Stomach (tissue), 9 donors: ENCODE results near the gene RPS3. TPM values are rescaled to one million over a fixed set of nuclear protein-coding genes. Genes with fewer than 3 reads are reported as not detected.

Source experiments
- DNase-seq, 2 donors: peaks; one replicate each; pipeline versions ENCODE4 v3.0.0 to v3.0.0-alpha.2; 2013 to 2019
- H3K27ac ChIP-seq, 5 donors: fragments of 200-600 bp in 4 of 5; sonication (generic) in 4 of 5; one replicate each; pipeline ENCODE4 v1.5.1; 2013 to 2019; ENCODE audit warnings: mild to moderate bottlenecking in 1 of 5, moderate library complexity in 1 of 5
- H3K27me3 ChIP-seq, 3 donors: fragments of 200-600 bp; sonication (generic); one replicate each; pipeline ENCODE4 v1.5.1; 2017 to 2019; ENCODE audit warnings: mixed run types in 1 of 3
- H3K36me3 ChIP-seq, 4 donors: fragments of 200-600 bp; sonication (generic); 1 replicate in 3 of 4; 2 replicates in 1 of 4; pipeline ENCODE4 v1.5.1; 2016 to 2019
- H3K4me1 ChIP-seq, 4 donors: fragments of 200-600 bp; sonication (generic); one replicate each; pipeline ENCODE4 v1.5.1; 2016 to 2019
- H3K4me3 ChIP-seq, 4 donors: fragments of 200-600 bp; sonication (generic) in 3 of 4; one replicate each; pipeline ENCODE4 v1.5.1; 2016 to 2019; ENCODE audit warnings: mild to moderate bottlenecking in 1 of 4
- H3K9me3 ChIP-seq, 4 donors: fragments of 200-600 bp; sonication (generic); one replicate each; pipeline ENCODE4 v1.5.1; 2016 to 2019
- CTCF ChIP-seq, 7 experiments: fragments of 450-650 bp in 4 of 7; fragments of 200-600 bp in 3 of 7; sonication (generic) in 3 of 7; IDR thresholded peaks; one replicate each; pipeline ENCODE4 v1.5.1; 2016 to 2019; ENCODE audit warnings: antibody characterized with exemption in 7 of 7, control low read depth in 2 of 7, mild to moderate bottlenecking in 1 of 7
- EP300 ChIP-seq: sonication (generic); formaldehyde crosslinking; IDR thresholded peaks from one replicate; pipeline ENCODE4 v1.6.1; 2017; ENCODE audit warnings: antibody characterized with exemption
- POLR2A ChIP-seq, 4 donors: fragments of 450-650 bp; IDR thresholded peaks; one replicate each; pipeline ENCODE4 v1.6.1; 2016; ENCODE audit warnings: antibody characterized with exemption in 4 of 4, control low read depth in 2 of 4, mild to moderate bottlenecking in 1 of 4, moderate library complexity in 1 of 4
- POLR2AphosphoS5 ChIP-seq, 3 donors: sonication (generic); formaldehyde crosslinking; IDR thresholded peaks; one replicate each; pipeline ENCODE4 v1.6.1; 2016; ENCODE audit warnings: antibody characterized with exemption in 3 of 3
- WGBS, 5 donors: extraction: QIAGEN DNeasy Blood & Tissue Kit in 3 of 5; methylation state at CpG; one replicate each; pipeline versions ENCODE4 v1.1.5 to v1.1.7; 2013 to 2018; 5-methylcytosine and 5-hydroxymethylcytosine counted together
- intact Hi-C: fragments of 100-400 bp; cut with DNase I; formaldehyde crosslinking; loops from one replicate; pipeline ENCODE4 v1.15.1; 2023; ENCODE audit warnings: low total_unique reads
- polyA plus RNA-seq, 3 donors: library from polyadenylated mRNA; stranded (reverse); fragments of 200-250 nt; gene quantifications; one replicate each; pipeline ENCODE4 v1.2.3, GENCODE V29; 2013
- total RNA-seq, 5 donors: library from RNA; depleted of rRNA; stranded (reverse); fragments of >200 nt; gene quantifications; one replicate each; pipeline versions ENCODE4 v1.1.0 to v1.2.3, GENCODE V29; 2014 to 2016
- donor health status: healthy with polysubstance abuse.
- donor health status: Bipolar disorder and iron deficiency.
- donor health status: healthy.

Gene RPS3
- total and polyA plus RNA-seq, 8 donors, result 607 to 3,770 (median 1,532) TPM

GRCh38 chr11:75426720-75427086 lies 27.4 kb downstream of the RPS3 start:
- no peak for DNase-seq
- intact Hi-C loops, result no loop called here
- H3K4me1 ChIP-seq, result peaks cover 14 to 59% (median 38%) of the 10 kb centered on the region in 4 donors
- 88 to 94% (median 90%) methylated on average over 5 of the region's 5 CpGs for WGBS, 5 donors
- no peak overlapping the region for H3K27ac ChIP-seq
- peaks cover 0 to 34% (median 12%) of the 10 kb centered on the region in 3 donors for H3K27me3 ChIP-seq
- TF ChIP-seq CTCF (IDR thresholded peaks at IDR 0.05) (no peak), POLR2A (IDR thresholded peaks at IDR 0.05) (no peak), EP300 (no peak), POLR2AphosphoS5 (IDR thresholded peaks at IDR 0.05) (no peak)
- H3K4me3 ChIP-seq, result no peak overlapping the region
- H3K9me3 ChIP-seq, result peaks cover 0 to 6% (median 4%) of the 10 kb centered on the region in 4 donors
- peaks cover 4 to 18% (median 10%) of the 10 kb centered on the region in 4 donors for H3K36me3 ChIP-seq

DNA sequence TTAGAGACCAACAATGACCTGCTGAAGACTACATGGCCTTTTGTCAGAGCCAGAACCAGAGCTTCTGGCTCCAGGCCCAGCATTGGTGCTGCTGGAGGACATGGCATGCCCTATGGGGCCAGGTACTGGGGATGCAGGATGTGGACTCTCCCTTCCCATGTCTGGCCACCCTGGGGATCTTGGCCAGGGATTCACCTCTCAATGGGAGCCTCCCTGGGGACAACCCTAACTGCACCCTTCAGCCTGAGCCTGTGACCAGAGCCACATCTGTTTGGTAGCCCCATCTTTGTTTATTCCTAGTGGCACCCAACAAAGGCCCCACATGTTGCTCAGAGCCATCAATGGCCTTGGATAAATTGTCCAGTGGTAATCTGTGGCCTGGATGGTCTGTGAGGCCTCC lies 27.9 kb downstream of the RPS3 start:
- Histone ChIP-seq H3K27me3 (peaks cover 0 to 39% (median 12%) of the 10 kb centered on the region in 3 donors), H3K36me3 (peaks cover 4 to 18% (median 8%) of the 10 kb centered on the region in 4 donors), H3K27ac (peak overlapping the region in 1 of 5 donors; percentile 79), H3K4me3 (no peak overlapping the region), H3K9me3 (peaks cover 0 to 6% (median 4%) of the 10 kb centered on the region in 4 donors), H3K4me1 (peaks cover 14 to 54% (median 34%) of the 10 kb centered on the region in 4 donors)
- TF ChIP-seq POLR2A (IDR thresholded peaks at IDR 0.05) (no peak), EP300 (no peak), POLR2AphosphoS5 (IDR thresholded peaks at IDR 0.05) (no peak), CTCF (IDR thresholded peaks at IDR 0.05) (no peak)
- no peak for DNase-seq
- intact Hi-C loops, result no loop called here

- 13 to 66% (median 36%) methylated on average over 24 to 32 of the region's 32 CpGs for WGBS, 5 donors
- TF ChIP-seq POLR2A (IDR thresholded peaks at IDR 0.05) (peak in 2 of 4 donors; percentile 48 to 62), POLR2AphosphoS5 (IDR thresholded peaks at IDR 0.05) (peak; percentile 21 to 90 (median 80)), CTCF (IDR thresholded peaks at IDR 0.05) (no peak)
- peaks cover 0 to 8% (median 3%) of the 10 kb centered on the region in 4 donors for H3K36me3 ChIP-seq
- intact Hi-C loops, result no loop called here
- H3K4me3 ChIP-seq, result peak overlapping the region; percentile 30 to 40 (median 34)
- DNase-seq, result peak; percentile 91 to 96
- peaks cover 17 to 43% (median 28%) of the 10 kb centered on the region in 4 donors for H3K4me1 ChIP-seq
- H3K27me3 ChIP-seq, result peaks cover 0 to 50% (median 12%) of the 10 kb centered on the region in 3 donors
- H3K27ac ChIP-seq, result peak overlapping the region; percentile 64 to 79 (median 77)
- H3K9me3 ChIP-seq, result peaks cover 0 to 6% (median 4%) of the 10 kb centered on the region in 4 donors
Measured at GRCh38 chr11:75428281-75428724, 29.0 kb downstream of the RPS3 start.

GRCh38 chr11:75428989-75429640 lies 29.8 kb downstream of the RPS3 start:
- intact Hi-C loops, result no loop called here
- DNase-seq, result no peak
- Histone ChIP-seq H3K27ac (peak overlapping the region in 2 of 5 donors; percentile 64 to 77), H3K36me3 (peaks cover 0 to under 1% (median 0%) of the 10 kb centered on the region in 4 donors), H3K27me3 (peaks cover 0 to 58% (median 12%) of the 10 kb centered on the region in 3 donors), H3K4me3 (peak overlapping the region in 1 of 4 donors; percentile 44), H3K9me3 (peaks cover 0 to 6% (median 4%) of the 10 kb centered on the region in 4 donors), H3K4me1 (peaks cover 13 to 38% (median 26%) of the 10 kb centered on the region in 4 donors)
- WGBS, 5 donors, result 76 to 91% (median 82%) methylated on average over 16 of the region's 16 CpGs
- TF ChIP-seq EP300, result no peak
- TF ChIP-seq CTCF (IDR thresholded peaks at IDR 0.05), result no peak
- no peak for TF ChIP-seq POLR2AphosphoS5 (IDR thresholded peaks at IDR 0.05)
- no peak for TF ChIP-seq POLR2A (IDR thresholded peaks at IDR 0.05)
